GM12872 (cell line): Measurements from ENCODE around the gene KRT86.

Experiments
- TF ChIP-seq, protein P1 (sequence below): IDR thresholded peaks from 3 replicates; pipeline ENCODE4 v1.5.1; 2011; ENCODE audit warnings: low read depth, mild to moderate bottlenecking, low read length, moderate library complexity; ENCODE audit not compliant: insufficient read depth

KRT86 gene

DNA sequence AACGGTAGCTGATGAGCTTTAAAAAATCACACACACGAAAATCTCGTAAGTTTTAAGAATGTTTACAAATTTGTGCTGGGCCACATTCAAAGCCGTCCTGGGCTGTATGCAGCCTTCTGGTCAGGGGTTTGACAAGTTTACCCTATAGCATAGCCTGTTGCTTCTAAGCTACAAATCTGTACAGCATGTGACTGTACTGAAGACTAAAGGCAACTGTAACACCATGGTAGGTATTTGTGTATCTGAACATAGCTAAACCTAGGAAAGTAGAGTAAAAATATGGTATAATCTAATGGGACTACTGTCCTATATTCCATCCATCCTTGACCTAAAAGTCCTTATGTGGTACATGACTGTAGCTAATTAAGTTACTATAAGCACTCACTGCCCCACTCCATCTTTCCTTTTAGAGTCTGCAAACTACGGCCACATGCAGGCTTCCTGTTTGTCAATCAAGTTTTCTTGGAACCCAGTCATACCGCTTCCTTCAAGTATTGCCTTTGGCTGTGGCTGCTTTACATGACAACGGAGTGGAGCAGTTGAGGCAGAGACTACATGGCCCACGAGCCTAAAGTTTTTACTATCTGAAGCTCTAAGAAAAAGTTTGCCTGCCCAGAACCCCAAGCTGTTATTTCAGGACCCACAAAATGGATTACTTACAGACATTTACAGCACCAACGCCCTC is 22.9 kb upstream of the KRT86 start:
- TF ChIP-seq, protein P1, sequence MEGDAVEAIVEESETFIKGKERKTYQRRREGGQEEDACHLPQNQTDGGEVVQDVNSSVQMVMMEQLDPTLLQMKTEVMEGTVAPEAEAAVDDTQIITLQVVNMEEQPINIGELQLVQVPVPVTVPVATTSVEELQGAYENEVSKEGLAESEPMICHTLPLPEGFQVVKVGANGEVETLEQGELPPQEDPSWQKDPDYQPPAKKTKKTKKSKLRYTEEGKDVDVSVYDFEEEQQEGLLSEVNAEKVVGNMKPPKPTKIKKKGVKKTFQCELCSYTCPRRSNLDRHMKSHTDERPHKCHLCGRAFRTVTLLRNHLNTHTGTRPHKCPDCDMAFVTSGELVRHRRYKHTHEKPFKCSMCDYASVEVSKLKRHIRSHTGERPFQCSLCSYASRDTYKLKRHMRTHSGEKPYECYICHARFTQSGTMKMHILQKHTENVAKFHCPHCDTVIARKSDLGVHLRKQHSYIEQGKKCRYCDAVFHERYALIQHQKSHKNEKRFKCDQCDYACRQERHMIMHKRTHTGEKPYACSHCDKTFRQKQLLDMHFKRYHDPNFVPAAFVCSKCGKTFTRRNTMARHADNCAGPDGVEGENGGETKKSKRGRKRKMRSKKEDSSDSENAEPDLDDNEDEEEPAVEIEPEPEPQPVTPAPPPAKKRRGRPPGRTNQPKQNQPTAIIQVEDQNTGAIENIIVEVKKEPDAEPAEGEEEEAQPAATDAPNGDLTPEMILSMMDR = no peak

DNA sequence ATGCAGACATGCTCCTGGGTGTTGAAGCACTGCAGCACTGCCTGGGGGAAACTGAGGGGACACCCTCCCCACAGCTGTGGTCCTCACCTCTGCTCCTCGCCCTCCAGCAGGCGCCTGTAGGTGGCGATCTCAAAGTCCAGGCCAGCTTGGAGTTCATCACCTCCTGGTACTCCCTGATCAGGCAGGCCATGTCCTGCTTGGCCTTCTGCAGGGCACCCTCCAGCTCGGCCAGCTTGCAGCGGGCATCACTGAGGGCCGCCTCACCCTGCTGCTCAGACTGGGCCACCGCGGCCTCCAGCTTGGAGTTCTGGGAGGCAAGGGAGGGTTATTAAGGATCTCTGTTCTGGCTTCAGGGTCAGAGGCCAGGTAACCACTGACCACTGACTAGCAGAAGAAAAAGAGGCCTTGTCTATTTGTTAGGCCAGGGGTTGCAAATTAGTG is 22.2 kb upstream of the KRT86 start:
- TF ChIP-seq, protein P1 = peak; percentile 37; the same call in 1 of the 3 replicates

DNA sequence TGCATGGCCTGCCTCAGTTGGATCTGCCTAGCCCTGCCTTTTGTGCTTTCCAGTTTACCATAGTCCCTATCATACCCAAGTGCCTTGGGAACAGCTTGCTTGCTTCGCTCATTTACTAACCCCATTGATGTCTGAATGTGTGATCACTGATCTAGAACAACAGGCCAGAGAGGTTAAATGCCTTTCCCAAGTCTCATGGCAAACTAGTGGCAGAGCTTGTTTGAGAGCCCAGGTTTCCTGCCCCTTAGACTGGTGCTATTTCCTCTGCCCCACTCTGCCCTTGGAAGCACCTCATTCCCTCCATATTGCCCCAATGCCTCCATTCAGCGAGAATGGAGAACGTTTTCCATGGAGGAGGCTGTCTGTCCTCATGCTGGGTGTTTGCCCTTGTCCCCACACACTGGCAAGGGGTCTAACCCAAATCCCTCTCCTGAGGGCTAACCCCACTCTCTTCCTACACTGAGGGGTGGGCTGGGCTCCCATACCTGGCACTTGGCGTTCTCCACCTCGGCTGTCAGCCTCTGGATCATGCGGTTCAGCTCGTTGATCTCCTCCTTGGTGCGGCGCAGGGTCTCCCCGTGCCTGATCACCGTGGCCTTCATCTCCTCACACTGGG is 21.6 kb upstream of the KRT86 start:
- TF ChIP-seq, protein P1 = no peak

DNA sequence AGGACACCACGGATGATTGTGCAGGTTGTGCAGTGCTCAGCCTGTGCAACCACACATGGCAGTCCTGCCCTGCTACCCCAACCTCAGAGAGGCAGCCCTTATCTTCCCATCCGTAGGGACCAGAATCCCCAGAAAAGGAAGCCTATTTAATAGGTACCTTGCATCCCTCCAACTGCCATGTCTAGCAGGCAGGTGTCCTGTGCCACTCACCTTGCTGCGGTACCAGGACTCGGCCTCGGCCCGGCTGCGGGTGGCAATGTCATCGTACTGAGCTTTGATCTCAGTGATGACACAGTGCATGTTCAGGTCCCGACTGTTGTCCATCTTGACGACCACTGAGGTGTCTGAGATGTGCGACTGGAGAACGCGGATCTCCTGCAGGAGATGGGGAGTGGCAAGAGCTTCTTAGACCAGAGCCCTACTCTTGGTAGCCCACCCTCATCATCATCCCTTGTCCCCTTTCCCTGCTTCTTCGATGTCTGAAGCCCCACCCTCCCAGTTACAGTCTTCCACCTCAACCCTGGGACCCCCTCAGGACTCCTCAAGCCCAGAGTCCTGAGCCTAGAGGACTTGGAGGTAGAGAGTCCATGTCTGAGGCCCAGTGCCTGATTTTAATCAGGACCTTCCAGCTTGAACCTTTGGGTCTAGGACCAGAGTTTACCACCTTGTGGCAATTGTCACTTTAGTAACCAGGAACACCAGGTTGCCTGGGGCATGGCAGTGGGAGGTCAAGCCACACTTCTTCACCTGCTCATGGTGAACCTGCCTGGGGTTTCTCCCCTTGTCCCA is 20.9 kb upstream of the KRT86 start:
- TF ChIP-seq, protein P1 = no peak

DNA sequence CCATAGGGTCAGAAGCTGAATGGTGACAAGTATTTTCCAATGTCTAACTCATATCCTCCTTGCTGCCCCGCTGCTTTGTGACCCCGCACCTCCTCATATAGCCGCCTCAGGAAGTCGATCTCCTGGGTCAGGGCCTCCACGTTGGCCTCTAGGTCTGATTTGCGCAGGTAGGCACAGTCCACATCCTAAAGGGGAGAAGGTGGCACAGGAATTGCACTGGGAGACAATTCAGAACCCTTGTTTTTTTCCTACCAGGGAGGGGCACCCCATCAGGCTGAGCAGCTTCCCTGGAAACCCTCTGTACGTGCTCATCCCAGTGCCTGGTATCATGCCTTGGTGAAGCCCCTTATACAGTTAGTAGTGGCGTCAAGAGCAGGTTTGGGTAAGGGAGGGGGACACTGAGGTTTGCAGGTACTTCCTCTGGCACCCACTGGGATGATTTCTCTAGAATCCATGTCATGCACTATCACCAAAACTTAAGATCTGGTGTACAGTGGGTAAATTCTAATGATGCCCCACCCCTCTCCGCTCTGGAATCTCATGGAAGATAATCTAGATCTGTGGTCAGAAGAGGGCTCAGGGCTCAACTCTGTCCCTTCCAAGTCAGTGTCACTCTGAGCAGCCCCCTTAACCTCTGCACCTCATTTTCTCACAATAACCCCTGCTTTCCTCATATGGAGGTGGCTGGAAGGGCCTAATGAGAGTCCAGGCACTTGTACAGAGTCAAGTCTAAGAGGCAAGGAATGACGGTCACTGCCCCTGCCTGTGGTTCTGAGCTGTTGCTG is 20.1 kb upstream of the KRT86 start:
- TF ChIP-seq, protein P1 = no peak

DNA sequence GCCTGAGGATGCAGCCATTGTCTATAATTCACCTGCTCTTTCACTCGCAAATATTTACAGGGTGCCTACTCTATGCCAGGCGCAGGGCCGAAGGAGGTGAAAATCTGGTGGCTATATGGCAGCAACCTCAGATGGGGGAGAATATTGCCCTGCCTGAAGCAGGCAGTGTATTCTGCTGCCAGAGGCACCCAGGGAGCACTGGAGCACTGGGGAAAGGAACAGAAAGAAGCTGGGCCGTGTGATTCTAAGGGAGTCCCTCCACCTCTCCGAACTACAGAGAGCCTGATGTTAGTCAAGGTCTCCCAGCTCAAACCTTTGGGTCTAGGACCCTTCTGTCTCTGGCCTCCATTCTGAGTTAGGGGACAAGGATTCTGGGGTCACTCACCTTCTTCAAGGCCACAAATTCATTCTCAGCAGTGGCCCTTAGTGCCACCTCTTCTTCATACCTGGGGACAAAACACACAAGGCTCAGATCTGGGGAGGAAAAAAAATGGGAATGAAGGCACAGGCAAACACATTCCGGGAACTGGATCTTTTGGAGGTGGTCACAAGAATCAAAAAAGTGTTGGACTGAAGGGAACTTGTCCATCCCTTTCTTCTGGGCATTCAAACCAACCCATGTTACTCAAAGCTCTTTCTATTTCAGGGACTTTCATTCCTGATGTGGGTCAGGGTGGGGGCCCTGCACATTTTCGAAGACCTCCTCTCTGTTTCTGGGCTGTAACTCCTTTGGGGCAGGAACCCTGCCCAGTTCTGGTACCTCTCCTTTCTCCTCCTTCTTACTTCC is 19.3 kb upstream of the KRT86 start:
- TF ChIP-seq, protein P1 = no peak
